ENCODE data around the gene GCHFR. TPM values are rescaled to one million over a fixed set of nuclear protein-coding genes. Genes with fewer than 3 reads are reported as not detected.

GCHFR gene
- total RNA-seq, 1 experiment from 2014 or later = 7.1 TPM

GRCh38 chr15:40771242-40771641 lies 7.4 kb downstream of the GCHFR start:
- H3K36me3 ChIP-seq (ENCODE audit: insufficient read depth, low read length, poor library complexity, severe bottlenecking) = peaks cover 18% of the 10 kb centered on the region
- TF ChIP-seq, protein P1, sequence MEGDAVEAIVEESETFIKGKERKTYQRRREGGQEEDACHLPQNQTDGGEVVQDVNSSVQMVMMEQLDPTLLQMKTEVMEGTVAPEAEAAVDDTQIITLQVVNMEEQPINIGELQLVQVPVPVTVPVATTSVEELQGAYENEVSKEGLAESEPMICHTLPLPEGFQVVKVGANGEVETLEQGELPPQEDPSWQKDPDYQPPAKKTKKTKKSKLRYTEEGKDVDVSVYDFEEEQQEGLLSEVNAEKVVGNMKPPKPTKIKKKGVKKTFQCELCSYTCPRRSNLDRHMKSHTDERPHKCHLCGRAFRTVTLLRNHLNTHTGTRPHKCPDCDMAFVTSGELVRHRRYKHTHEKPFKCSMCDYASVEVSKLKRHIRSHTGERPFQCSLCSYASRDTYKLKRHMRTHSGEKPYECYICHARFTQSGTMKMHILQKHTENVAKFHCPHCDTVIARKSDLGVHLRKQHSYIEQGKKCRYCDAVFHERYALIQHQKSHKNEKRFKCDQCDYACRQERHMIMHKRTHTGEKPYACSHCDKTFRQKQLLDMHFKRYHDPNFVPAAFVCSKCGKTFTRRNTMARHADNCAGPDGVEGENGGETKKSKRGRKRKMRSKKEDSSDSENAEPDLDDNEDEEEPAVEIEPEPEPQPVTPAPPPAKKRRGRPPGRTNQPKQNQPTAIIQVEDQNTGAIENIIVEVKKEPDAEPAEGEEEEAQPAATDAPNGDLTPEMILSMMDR (conservative IDR thresholded peaks at IDR 0.05; ENCODE audit: low read depth, low read length) = no peak
- TF ChIP-seq EZH2 (IDR thresholded peaks at IDR 0.05; ENCODE audit: borderline replicate concordance, low read depth, low read length, poor library complexity, severe bottlenecking) = no peak
- no peak overlapping the region for H3K27ac ChIP-seq (ENCODE audit: low read depth, low read length, poor library complexity, severe bottlenecking)
- ChIA-PET CTCF (no interaction called here), POLR2A (ENCODE audit: low non-redundant PET) (no interaction called here)
- H3K27me3 ChIP-seq (replicated peaks; ENCODE audit: insufficient read depth, low read depth, low read length, poor library complexity) = no peaks in the 10 kb centered on the region
- peaks cover 23% of the 10 kb centered on the region for H3K4me1 ChIP-seq (ENCODE audit: insufficient read depth, low read length, poor library complexity, severe bottlenecking)
- DNase-seq (ENCODE audit: low spot score) = no peak
- intact Hi-C loops (cut with micrococcal nuclease; ENCODE audit: unreplicated experiment) = no loop called here
- no peak overlapping the region for H3K4me3 ChIP-seq (ENCODE audit: low read depth, low read length, poor library complexity, severe bottlenecking)
- H3K9me3 ChIP-seq (ENCODE audit: low read depth, low read length, poor library complexity, severe bottlenecking) = no peaks in the 10 kb centered on the region
- BruUV-seq (replicated peaks) = no TSS peak

DNA sequence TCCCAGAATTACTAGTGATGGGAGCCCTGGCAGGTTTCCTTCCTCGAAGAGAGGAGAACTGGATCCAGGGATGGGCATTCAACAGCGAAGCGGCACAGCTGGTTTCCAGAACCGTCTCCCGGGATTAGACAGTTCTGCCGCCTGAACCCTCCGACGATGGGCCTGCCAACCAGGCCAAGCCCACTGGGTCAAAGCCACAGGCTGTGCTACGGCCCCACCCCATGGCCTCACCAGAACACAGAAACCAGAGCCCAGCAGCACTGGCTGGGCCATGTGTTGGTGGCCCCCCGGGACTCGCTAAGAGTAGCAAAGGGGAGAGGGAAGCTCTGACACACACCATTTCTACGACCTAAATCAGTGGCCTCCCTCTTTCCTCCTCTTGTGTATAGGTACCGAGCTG lies 8.1 kb downstream of the GCHFR start:
- Histone ChIP-seq H3K4me1 (ENCODE audit: insufficient read depth, low read length, poor library complexity, severe bottlenecking) (peaks cover 18% of the 10 kb centered on the region), H3K27me3 (replicated peaks; ENCODE audit: insufficient read depth, low read depth, low read length, poor library complexity) (no peaks in the 10 kb centered on the region), H3K9me3 (ENCODE audit: low read depth, low read length, poor library complexity, severe bottlenecking) (no peaks in the 10 kb centered on the region), H3K4me3 (ENCODE audit: low read depth, low read length, poor library complexity, severe bottlenecking) (no peak overlapping the region), H3K27ac (ENCODE audit: low read depth, low read length, poor library complexity, severe bottlenecking) (no peak overlapping the region), H3K36me3 (ENCODE audit: insufficient read depth, low read length, poor library complexity, severe bottlenecking) (peaks cover 19% of the 10 kb centered on the region)
- no TSS peak for BruUV-seq (replicated peaks)
- DNase-seq (ENCODE audit: low spot score) = no peak
- intact Hi-C loops (cut with micrococcal nuclease; ENCODE audit: unreplicated experiment) = no loop called here
- TF ChIP-seq EZH2 (IDR thresholded peaks at IDR 0.05; ENCODE audit: borderline replicate concordance, low read depth, low read length, poor library complexity, severe bottlenecking) = no peak
- ChIA-PET POLR2A (ENCODE audit: low non-redundant PET) (interaction anchor here (0.6 kb wide), 1 partner anchor 190 kb away, joined by 8 read pairs; no protein-coding TSS in a partner anchor), CTCF (no interaction called here)

GRCh38 chr15:40773496-40773895 lies 9.6 kb downstream of the GCHFR start:
- Histone ChIP-seq H3K4me1 (ENCODE audit: insufficient read depth, low read length, poor library complexity, severe bottlenecking) (peaks cover 15% of the 10 kb centered on the region), H3K27ac (ENCODE audit: low read depth, low read length, poor library complexity, severe bottlenecking) (no peak overlapping the region), H3K9me3 (ENCODE audit: low read depth, low read length, poor library complexity, severe bottlenecking) (no peaks in the 10 kb centered on the region), H3K27me3 (replicated peaks; ENCODE audit: insufficient read depth, low read depth, low read length, poor library complexity) (no peaks in the 10 kb centered on the region), H3K4me3 (ENCODE audit: low read depth, low read length, poor library complexity, severe bottlenecking) (no peak overlapping the region), H3K36me3 (ENCODE audit: insufficient read depth, low read length, poor library complexity, severe bottlenecking) (peaks cover 22% of the 10 kb centered on the region)
- TF ChIP-seq, protein P1 (conservative IDR thresholded peaks at IDR 0.05; ENCODE audit: low read depth, low read length) = no peak
- no peak for TF ChIP-seq EZH2 (IDR thresholded peaks at IDR 0.05; ENCODE audit: borderline replicate concordance, low read depth, low read length, poor library complexity, severe bottlenecking)
- intact Hi-C loops (cut with micrococcal nuclease; ENCODE audit: unreplicated experiment) = no loop called here
- ChIA-PET POLR2A (ENCODE audit: low non-redundant PET) (no interaction called here), CTCF (no interaction called here)
- no TSS peak for BruUV-seq (replicated peaks)
- DNase-seq (ENCODE audit: low spot score) = no peak

DNA sequence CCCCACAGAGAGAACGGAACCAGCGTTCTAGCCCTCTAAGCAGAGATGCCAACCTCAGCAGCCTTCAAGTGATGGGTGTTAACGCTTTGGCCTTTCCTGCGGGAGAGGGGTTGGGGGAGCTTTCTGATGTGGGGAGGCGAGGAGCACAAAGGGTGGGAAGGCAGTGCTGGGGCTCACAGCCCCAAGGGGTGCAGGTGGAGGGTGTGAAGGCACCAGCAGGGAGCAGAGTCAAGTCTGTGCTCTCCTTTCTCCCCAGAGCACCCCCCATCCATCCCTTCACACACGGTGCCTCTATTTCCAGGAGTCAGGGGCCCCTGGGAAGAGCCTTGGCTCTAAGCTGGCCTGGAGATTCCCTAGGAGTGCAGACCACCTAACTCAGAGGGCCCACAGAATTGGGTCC lies 10.0 kb downstream of the GCHFR start:
- Histone ChIP-seq H3K27ac (ENCODE audit: low read depth, low read length, poor library complexity, severe bottlenecking) (no peak overlapping the region), H3K36me3 (ENCODE audit: insufficient read depth, low read length, poor library complexity, severe bottlenecking) (peaks cover 26% of the 10 kb centered on the region), H3K27me3 (replicated peaks; ENCODE audit: insufficient read depth, low read depth, low read length, poor library complexity) (no peaks in the 10 kb centered on the region), H3K4me3 (ENCODE audit: low read depth, low read length, poor library complexity, severe bottlenecking) (no peak overlapping the region), H3K4me1 (ENCODE audit: insufficient read depth, low read length, poor library complexity, severe bottlenecking) (peaks cover 11% of the 10 kb centered on the region), H3K9me3 (ENCODE audit: low read depth, low read length, poor library complexity, severe bottlenecking) (no peaks in the 10 kb centered on the region)
- TF ChIP-seq, protein P1 (conservative IDR thresholded peaks at IDR 0.05; ENCODE audit: low read depth, low read length) = no peak
- no peak for TF ChIP-seq EZH2 (IDR thresholded peaks at IDR 0.05; ENCODE audit: borderline replicate concordance, low read depth, low read length, poor library complexity, severe bottlenecking)
- no TSS peak for BruUV-seq (replicated peaks)
- DNase-seq (ENCODE audit: low spot score) = no peak
- intact Hi-C loops (cut with micrococcal nuclease; ENCODE audit: unreplicated experiment) = no loop called here
- ChIA-PET POLR2A (ENCODE audit: low non-redundant PET) (no interaction called here), CTCF (no interaction called here)
